Progenitor cell of endocrine pancreas (in vitro differentiated cells): ENCODE data around the gene UPF2. TPM values are rescaled to one million over a fixed set of nuclear protein-coding genes. Genes with fewer than 3 reads are reported as not detected.
A peak's percentile ranks its signal among the peaks of the same experiment; 100 is the strongest.

Experiments
- DNase-seq: peaks from one replicate; pipeline ENCODE4 v3.0.0; 2021; ENCODE audit warnings: low spot score; ENCODE audit not compliant: unreplicated experiment
- H3K27ac Mint-ChIP-seq: 2 replicates; pipeline ENCODE4 v1.8.0; 2021; ENCODE audit warnings: mild to moderate bottlenecking, moderate library complexity, mixed read lengths
- H3K27me3 Mint-ChIP-seq: 2 replicates; pipeline ENCODE4 v1.8.0; 2021; ENCODE audit warnings: mixed read lengths
- H3K36me3 Mint-ChIP-seq: 2 replicates; pipeline ENCODE4 v1.8.0; 2022; ENCODE audit warnings: mixed read lengths; ENCODE audit not compliant: insufficient read depth
- H3K4me1 Mint-ChIP-seq: 2 replicates; pipeline ENCODE4 v1.8.0; 2021; ENCODE audit warnings: low read depth, mixed read lengths
- H3K4me3 Mint-ChIP-seq: 2 replicates; pipeline ENCODE4 v1.8.0; 2021; ENCODE audit warnings: low read depth, mild to moderate bottlenecking, moderate library complexity, mixed read lengths
- H3K9me3 Mint-ChIP-seq: 2 replicates; pipeline ENCODE4 v1.8.0; 2021; ENCODE audit warnings: low read depth, mixed read lengths
- total RNA-seq: library from RNA; stranded (reverse); gene quantifications from 2 replicates; pipeline ENCODE4 v1.2.1, GENCODE V29; 2021
- TF ChIP-seq, protein P1 (sequence below): fragments of 200-600 bp; sonication (generic); IDR thresholded peaks from one replicate; pipeline ENCODE4 v1.5.0; 2021; ENCODE audit warnings: antibody characterized with exemption, mild to moderate bottlenecking; ENCODE audit not compliant: unreplicated experiment

UPF2 gene
- total RNA-seq, 1 donor from 2014 or later: 31.0 TPM

DNA sequence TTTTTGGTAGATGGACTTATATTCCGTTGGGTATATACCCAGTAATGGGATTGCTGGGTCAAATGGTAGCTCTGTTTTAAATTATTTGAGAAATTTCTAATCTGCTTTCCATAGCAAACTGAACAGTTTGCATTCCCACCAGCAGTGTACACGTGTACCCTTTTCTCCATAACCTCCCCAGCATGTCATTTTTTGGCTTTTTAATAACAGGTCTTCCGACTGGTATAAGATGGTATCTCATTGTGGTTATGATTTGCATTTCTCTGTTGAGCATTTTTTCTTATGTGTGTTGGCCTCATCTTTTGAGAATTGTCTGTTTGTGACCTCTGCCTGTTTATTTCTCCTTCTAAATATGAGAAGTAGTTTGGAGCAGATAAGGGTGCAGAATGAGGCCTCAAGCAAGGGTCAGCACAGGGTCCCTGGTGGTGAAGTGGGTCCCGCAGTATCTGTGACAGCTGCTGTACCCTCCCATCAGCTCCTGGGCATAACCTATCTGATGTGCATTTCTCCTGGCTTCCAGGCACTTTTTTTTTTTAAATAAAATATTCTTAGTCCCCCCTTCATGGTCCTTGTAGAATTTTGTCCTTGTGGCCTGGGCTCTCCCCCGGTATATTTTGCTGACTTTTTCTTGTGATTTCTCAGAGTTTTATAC, 145.9 kb downstream of the UPF2 start:
- H3K9me3 Mint-ChIP-seq: no peaks in the 10 kb centered on the region
- peak overlapping the region; percentile 0 for H3K27ac Mint-ChIP-seq
- H3K4me3 Mint-ChIP-seq: no peak overlapping the region
- DNase-seq: no peak
- H3K27me3 Mint-ChIP-seq: no peaks in the 10 kb centered on the region
- TF ChIP-seq, protein P1, sequence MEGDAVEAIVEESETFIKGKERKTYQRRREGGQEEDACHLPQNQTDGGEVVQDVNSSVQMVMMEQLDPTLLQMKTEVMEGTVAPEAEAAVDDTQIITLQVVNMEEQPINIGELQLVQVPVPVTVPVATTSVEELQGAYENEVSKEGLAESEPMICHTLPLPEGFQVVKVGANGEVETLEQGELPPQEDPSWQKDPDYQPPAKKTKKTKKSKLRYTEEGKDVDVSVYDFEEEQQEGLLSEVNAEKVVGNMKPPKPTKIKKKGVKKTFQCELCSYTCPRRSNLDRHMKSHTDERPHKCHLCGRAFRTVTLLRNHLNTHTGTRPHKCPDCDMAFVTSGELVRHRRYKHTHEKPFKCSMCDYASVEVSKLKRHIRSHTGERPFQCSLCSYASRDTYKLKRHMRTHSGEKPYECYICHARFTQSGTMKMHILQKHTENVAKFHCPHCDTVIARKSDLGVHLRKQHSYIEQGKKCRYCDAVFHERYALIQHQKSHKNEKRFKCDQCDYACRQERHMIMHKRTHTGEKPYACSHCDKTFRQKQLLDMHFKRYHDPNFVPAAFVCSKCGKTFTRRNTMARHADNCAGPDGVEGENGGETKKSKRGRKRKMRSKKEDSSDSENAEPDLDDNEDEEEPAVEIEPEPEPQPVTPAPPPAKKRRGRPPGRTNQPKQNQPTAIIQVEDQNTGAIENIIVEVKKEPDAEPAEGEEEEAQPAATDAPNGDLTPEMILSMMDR: no peak
- H3K4me1 Mint-ChIP-seq: peaks cover 6% of the 10 kb centered on the region
- H3K36me3 Mint-ChIP-seq: no peaks in the 10 kb centered on the region

DNA sequence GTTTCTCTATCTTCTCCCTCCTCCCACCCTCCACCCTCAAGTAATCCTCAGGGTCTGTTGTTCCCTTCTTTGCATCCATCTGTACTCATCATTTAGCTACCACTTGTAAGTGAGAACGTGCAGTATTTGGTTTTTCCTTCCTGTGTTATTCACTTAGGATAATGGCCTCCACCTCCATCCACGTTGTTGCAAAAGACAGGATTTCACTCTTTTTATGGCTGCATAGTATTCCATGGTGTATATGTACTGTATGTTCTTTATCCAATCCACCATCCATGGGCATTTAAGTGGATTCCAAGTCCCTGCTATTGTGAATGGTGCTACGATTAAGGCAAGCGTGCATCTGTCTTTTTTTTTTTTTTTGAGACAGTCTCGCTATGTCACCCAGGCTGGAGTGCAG, 147.0 kb downstream of the UPF2 start:
- H3K36me3 Mint-ChIP-seq: no peaks in the 10 kb centered on the region
- peaks cover 6% of the 10 kb centered on the region for H3K4me1 Mint-ChIP-seq
- no peaks in the 10 kb centered on the region for H3K9me3 Mint-ChIP-seq
- H3K4me3 Mint-ChIP-seq: no peak overlapping the region
- H3K27ac Mint-ChIP-seq: no peak overlapping the region
- TF ChIP-seq, protein P1: no peak
- no peaks in the 10 kb centered on the region for H3K27me3 Mint-ChIP-seq
- DNase-seq: no peak

DNA sequence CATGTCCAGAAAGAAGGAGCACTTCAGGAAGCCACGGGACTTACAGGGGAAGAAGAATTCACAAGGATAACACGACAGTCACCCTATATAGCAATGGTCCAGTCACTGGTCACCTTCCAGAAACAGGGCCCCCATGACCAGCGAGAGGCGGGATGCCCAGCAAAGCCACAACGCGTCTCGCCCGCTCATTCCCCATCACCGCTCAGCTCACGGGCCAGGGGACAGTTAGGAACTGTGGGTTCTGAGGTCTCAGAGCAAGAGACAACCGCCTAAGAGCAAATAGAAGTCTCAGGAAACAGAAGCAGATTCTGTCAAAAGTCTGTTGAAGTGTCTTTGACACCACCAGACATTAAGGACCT, 147.5 kb downstream of the UPF2 start:
- TF ChIP-seq, protein P1: no peak

DNA sequence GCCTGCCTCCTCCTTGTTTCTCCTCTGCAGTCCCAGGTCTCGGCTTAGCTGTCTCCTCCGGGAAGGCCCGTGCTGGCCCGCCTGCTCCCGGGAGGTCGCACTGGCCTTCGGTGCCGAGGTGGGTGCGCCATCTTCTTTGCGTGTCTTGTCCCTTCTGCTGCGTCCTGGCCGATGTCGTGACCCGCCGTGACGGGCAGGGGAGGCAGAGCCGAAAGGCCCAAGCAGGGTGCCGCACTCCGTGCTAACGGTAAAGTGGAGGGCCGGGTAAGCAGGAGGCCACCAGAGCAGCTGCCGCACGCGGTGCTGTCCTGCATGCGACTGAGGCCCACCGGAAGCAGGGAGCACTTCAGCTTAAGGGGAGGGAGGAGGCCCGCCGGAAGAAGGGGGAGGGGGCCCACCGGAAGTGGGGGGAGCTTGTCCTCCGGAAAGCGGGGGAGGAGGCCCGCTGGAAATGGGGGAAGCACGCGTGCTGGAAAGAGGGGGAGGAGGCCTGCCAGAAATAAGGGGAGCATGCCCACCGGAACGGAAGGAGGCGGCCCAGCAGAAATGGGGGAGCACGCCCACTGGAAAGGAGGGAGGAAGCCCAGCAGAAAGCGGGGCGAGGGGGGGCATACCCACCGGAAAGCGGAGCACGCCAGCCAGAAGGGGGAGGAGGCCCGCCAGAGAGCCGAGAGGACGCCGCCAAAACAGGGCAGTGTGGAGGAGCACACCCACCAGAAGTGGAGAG, 148.1 kb downstream of the UPF2 start:
- H3K36me3 Mint-ChIP-seq: no peaks in the 10 kb centered on the region
- no peaks in the 10 kb centered on the region for H3K9me3 Mint-ChIP-seq
- peaks cover 6% of the 10 kb centered on the region for H3K4me1 Mint-ChIP-seq
- H3K4me3 Mint-ChIP-seq: no peak overlapping the region
- TF ChIP-seq, protein P1: no peak
- no peaks in the 10 kb centered on the region for H3K27me3 Mint-ChIP-seq
- DNase-seq: no peak
- H3K27ac Mint-ChIP-seq: no peak overlapping the region

More for the DNA sequence above, 147.5 kb downstream of the UPF2 start:
- no peaks in the 10 kb centered on the region for H3K9me3 Mint-ChIP-seq
- H3K27me3 Mint-ChIP-seq: no peaks in the 10 kb centered on the region
- no peak overlapping the region for H3K4me3 Mint-ChIP-seq
- H3K27ac Mint-ChIP-seq: no peak overlapping the region
- DNase-seq: no peak
- no peaks in the 10 kb centered on the region for H3K36me3 Mint-ChIP-seq
- H3K4me1 Mint-ChIP-seq: peaks cover 6% of the 10 kb centered on the region

DNA sequence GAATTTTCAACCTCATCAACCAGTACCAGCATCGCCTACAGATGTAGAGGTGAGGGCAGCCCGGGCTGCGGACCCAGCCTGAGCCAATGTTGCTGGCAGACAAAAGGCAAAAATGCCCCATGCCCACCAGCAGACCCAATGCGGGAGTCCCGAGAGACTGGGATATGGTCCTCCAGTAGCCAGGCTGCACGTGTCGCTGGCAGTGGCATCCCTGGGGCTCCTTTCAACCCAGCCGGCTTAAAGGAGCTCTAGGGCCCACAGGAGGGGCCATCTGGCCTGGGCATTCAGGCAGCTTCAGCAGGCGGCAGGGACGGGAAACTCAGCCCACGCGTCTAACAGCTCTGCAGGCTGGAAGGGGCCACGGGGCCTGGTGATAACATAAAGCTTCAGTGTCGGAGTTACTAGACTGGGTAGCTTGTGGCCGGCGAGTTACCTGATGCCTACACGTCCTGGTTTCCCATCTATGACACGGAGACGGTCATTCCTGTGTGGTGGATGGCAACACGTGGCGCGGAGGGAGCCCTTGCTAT, 148.8 kb downstream of the UPF2 start:
- Mint-ChIP-seq H3K27me3 (no peaks in the 10 kb centered on the region), H3K27ac (no peak overlapping the region), H3K4me1 (peaks cover 6% of the 10 kb centered on the region), H3K9me3 (no peaks in the 10 kb centered on the region), H3K36me3 (no peaks in the 10 kb centered on the region), H3K4me3 (no peak overlapping the region)
- TF ChIP-seq, protein P1: no peak
- DNase-seq: no peak
